Measurements from ENCODE around the gene UBR2.

DNA sequence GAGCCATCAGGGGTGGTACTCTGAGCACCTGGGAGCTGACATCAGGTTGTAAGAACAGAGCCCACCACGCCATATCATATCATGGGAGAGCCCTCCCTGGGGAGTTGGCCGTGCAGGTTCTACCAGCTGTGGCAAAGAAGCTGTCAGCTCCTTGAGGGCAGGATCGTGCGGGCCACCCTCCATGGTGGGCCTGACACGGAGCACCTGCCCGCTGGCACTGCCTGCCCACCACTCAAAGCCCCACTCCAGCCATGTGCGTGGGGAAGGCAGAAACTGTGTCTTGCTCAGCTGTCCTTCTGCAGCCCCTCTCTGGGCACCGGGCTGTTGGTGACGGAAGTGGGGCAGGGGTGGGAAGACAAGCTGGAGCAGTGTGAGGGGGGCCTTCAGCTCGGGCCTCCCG lies 144.3 kb downstream of the UBR2 start:
- TF ChIP-seq, protein P1, sequence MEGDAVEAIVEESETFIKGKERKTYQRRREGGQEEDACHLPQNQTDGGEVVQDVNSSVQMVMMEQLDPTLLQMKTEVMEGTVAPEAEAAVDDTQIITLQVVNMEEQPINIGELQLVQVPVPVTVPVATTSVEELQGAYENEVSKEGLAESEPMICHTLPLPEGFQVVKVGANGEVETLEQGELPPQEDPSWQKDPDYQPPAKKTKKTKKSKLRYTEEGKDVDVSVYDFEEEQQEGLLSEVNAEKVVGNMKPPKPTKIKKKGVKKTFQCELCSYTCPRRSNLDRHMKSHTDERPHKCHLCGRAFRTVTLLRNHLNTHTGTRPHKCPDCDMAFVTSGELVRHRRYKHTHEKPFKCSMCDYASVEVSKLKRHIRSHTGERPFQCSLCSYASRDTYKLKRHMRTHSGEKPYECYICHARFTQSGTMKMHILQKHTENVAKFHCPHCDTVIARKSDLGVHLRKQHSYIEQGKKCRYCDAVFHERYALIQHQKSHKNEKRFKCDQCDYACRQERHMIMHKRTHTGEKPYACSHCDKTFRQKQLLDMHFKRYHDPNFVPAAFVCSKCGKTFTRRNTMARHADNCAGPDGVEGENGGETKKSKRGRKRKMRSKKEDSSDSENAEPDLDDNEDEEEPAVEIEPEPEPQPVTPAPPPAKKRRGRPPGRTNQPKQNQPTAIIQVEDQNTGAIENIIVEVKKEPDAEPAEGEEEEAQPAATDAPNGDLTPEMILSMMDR (IDR thresholded peaks at IDR 0.05; ENCODE audit: low read depth, low read length) = no peak
- no peak for TF ChIP-seq EZH2phosphoT487 (IDR thresholded peaks at IDR 0.05; ENCODE audit: low read depth)

All from OCI-LY3 (cell line).